Fibroblast of mammary gland (primary cell): ENCODE measurements around the gene CLDN9.

Experiments
- DNase-seq: peaks from one replicate; pipeline ENCODE4 v3.0.0-alpha.2; 2010; ENCODE audit warnings: low read depth
- H3K4me3 ChIP-seq: 2 replicates; pipeline ENCODE4 v1.5.1; 2011; ENCODE audit warnings: low read depth, mild to moderate bottlenecking, low read length, moderate library complexity; ENCODE audit not compliant: control insufficient read depth
- TF ChIP-seq, protein P1 (sequence below): conservative IDR thresholded peaks from 2 replicates; pipeline ENCODE4 v1.5.1; 2011; ENCODE audit warnings: low read depth, low read length, inconsistent platforms; ENCODE audit not compliant: control insufficient read depth, insufficient read depth

Gene CLDN9

DNA sequence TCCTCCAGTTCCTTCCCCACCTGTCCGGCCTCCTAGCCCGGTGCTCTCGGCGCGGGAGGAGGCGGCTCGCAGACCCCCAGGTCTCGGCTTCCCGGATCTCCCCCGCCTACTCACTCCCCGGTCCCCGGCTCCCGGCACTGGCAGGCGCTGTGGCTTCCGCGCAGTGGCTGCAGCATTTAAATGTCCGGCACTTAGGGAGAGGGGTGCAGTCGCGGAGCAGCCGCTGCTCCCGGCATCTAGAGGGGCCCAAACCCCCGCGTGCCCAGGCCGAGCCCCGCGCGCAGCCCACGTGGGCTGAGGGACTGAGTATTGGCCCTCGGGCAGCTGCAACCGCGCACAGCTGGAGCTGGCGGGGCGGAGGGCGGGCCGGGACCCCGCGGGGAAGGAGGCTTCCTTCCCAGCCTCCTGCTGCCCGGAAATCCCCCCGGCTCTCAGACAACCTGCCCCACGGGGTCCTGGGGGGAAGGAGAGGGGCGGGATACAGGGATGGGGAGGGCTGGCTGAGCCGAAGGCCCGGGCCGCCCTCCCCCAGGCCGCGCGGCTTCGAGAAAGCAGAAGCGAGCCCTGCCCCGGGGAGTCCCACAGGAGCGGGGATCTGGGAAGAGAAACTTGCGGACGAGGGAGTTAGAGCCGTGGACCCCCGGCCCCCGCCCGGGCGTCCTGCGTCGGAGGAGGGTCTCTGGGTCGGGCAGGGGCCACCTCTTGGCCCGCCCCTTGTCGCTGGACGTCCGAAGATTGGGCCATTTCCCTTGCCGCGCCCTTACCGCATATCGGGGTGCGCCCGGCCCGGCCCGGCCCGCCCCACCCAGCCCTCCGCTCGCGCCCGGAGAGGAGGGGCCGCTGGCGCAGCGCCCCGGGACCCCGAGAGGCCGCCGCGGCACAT, 33.3 kb downstream of the CLDN9 start, which contains the start of gene MMP25:
TSS of gene MMP25 (plus strand) at position 804 of the 883 bp plus-strand sequence. CDS start 357 bp downstream, outside the sequence.
- no peak for DNase-seq
- peak within 1 kb of the TSS; percentile 22 for H3K4me3 ChIP-seq
- TF ChIP-seq, protein P1, sequence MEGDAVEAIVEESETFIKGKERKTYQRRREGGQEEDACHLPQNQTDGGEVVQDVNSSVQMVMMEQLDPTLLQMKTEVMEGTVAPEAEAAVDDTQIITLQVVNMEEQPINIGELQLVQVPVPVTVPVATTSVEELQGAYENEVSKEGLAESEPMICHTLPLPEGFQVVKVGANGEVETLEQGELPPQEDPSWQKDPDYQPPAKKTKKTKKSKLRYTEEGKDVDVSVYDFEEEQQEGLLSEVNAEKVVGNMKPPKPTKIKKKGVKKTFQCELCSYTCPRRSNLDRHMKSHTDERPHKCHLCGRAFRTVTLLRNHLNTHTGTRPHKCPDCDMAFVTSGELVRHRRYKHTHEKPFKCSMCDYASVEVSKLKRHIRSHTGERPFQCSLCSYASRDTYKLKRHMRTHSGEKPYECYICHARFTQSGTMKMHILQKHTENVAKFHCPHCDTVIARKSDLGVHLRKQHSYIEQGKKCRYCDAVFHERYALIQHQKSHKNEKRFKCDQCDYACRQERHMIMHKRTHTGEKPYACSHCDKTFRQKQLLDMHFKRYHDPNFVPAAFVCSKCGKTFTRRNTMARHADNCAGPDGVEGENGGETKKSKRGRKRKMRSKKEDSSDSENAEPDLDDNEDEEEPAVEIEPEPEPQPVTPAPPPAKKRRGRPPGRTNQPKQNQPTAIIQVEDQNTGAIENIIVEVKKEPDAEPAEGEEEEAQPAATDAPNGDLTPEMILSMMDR, result no peak

DNA sequence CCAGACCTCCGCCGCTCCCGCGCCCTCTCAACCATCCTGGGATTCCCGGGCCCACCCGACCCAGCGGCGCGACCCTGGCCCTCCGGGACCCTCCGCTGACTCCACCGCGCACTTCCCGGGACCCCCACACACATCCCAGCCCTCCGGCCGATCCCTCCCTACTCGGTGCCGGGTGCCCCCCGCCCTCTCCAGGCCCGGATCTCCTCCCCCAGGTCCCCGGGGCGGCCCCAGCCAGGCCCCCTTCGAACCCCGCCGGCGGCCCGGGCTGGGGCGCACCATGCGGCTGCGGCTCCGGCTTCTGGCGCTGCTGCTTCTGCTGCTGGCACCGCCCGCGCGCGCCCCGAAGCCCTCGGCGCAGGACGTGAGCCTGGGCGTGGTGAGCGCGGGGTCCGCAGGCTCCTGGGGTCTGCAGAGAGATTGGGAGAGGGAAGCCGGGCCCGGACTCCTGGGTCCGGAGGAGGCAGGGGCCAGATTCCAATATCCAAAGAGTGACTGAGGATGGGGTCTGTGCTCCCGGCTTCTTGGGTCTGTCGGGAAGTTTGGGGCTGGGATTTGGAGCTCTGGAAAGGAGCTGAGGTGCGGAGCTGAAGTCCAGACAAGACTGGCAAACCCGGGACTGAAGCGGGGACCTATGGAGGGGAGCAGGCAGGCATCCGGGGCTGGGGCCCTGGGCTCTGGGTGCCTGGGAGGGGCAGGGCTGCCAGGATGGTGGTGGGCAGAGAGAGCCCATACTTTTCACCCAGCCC, 34.1 kb downstream of the CLDN9 start:
- TF ChIP-seq, protein P1, result no peak
- DNase-seq, result no peak
- no peak overlapping the region for H3K4me3 ChIP-seq

DNA sequence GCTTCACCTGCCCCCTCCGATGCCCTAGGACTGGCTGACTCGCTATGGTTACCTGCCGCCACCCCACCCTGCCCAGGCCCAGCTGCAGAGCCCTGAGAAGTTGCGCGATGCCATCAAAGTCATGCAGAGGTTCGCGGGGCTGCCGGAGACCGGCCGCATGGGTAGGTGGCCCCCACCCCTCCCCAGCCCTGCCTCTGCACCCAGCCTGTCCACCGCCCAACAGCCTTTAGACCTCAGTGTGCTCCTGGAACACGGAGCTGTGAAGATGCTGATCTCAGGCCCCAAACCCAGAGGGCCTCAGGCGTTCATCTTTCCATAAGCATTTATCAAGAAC, 34.6 kb downstream of the CLDN9 start:
- TF ChIP-seq, protein P1, result no peak
- no peak for DNase-seq
- no peak overlapping the region for H3K4me3 ChIP-seq

DNA sequence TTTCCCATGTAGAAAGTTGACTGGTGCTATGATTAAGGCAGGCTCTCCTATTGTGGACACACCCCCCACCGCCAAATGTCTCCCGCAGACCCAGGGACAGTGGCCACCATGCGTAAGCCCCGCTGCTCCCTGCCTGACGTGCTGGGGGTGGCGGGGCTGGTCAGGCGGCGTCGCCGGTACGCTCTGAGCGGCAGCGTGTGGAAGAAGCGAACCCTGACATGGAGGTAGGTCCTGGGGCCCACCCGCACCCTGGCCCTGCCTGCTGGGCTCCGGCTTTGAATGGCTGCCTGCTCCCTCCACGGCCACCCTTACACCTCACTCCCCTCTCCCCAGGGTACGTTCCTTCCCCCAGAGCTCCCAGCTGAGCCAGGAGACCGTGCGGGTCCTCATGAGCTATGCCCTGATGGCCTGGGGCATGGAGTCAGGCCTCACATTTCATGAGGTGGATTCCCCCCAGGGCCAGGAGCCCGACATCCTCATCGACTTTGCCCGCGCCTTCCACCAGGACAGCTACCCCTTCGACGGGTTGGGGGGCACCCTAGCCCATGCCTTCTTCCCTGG, 37.3 kb downstream of the CLDN9 start:
- TF ChIP-seq, protein P1, result no peak
- no peak overlapping the region for H3K4me3 ChIP-seq
- DNase-seq, result no peak

DNA sequence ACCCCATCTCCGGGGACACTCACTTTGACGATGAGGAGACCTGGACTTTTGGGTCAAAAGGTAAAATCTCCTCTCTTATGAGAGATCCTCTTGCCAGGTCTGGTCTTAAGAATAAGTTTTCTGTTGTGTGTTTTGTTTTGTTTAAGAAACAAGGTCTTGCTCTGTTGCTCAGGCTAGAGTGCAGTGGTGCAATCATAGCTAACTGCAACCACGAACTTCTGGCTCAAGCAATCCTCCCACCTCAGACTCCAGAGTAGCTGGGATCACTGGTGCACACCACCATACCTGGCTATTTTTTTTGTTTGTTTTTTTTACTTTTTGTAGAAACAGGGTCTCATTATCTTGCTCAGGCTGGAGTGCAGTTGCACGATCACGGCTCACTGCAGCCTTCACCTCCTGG, 37.8 kb downstream of the CLDN9 start:
- DNase-seq, result no peak
- no peak overlapping the region for H3K4me3 ChIP-seq
- TF ChIP-seq, protein P1, result no peak

DNA sequence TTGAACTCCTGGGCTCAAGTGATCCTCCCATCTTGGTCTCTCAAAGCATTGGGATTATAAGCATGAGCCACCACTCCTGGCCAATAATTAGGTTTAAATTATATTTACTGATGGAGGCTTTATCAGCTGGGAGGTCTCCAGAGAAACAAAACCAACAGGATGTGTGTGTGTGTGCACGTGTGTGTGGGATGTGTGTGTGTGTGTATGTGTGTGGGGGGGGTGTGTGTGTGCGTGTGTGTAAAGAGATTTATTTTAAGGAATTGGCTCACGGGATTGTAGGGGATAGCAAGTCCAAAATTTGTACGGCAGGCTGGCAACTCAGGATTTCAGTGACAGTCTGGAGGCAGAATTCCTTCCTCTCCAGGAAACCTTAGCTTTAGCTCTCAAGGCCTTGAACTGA, 38.3 kb downstream of the CLDN9 start:
- DNase-seq, result no peak
- H3K4me3 ChIP-seq, result no peak overlapping the region
- TF ChIP-seq, protein P1, result no peak
